Sigmoid colon (tissue), 4 donors: ENCODE results near the gene CEP170B.

Experiments used
- CTCF ChIP-seq, 4 experiments: fragments of 450-650 bp in 3 of 4; fragments of 200-600 bp in 1 of 4; IDR thresholded peaks; one replicate each; pipeline ENCODE4 v1.5.1; 2016 to 2019; ENCODE audit warnings: antibody characterized with exemption in 4 of 4, mild to moderate bottlenecking in 3 of 4, moderate library complexity in 2 of 4
- EP300 ChIP-seq, 4 donors: sonication (generic); formaldehyde crosslinking; IDR thresholded peaks; one replicate each; pipeline ENCODE4 v1.6.1; 2017; ENCODE audit warnings: antibody characterized with exemption in 4 of 4
- POLR2A ChIP-seq, 2 donors: fragments of 450-650 bp; IDR thresholded peaks; one replicate each; pipeline ENCODE4 v1.6.1; 2016; ENCODE audit warnings: antibody characterized with exemption in 2 of 2, mild to moderate bottlenecking in 2 of 2, moderate library complexity in 2 of 2

- no peak for TF ChIP-seq POLR2A (IDR thresholded peaks at IDR 0.05)
- no peak for TF ChIP-seq CTCF (IDR thresholded peaks at IDR 0.05)
- TF ChIP-seq EP300 (IDR thresholded peaks at IDR 0.05), result no peak
Measured at GRCh38 chr14:104938960-104939359, 73.9 kb downstream of the CEP170B start.
